ENCODE measurements around the gene USP17L12.
"Not testable (repeated sequence)": the region's sequence is repeated elsewhere in the genome, so short reads cannot be mapped to it uniquely, and the experiment has no call there.

USP17L12 gene

GRCh38 chr4:9219852-9220251 is at the start of gene USP17L12:
Gene USP17L12, plus strand, starts transcription at chr4:9220152. Its CDS starts 0 bp downstream, at chr4:9220152.
- DNase-seq, result not testable (repeated sequence)

- not testable (repeated sequence) for DNase-seq
Observed at GRCh38 chr4:9210357-9210756, 9.6 kb upstream of the USP17L12 start, which contains the start of gene USP17L10. Gene USP17L10, plus strand, starts transcription at chr4:9210657. Its CDS starts 0 bp downstream, at chr4:9210657.

- DNase-seq, result not testable (repeated sequence)
Observed at GRCh38 chr4:9214701-9215100, 5.3 kb upstream of the USP17L12 start.

GRCh38 chr4:9215105-9215504 is 4.8 kb upstream of the USP17L12 start, which contains the start of gene USP17L11:
Gene USP17L11, plus strand, starts transcription at chr4:9215405. Its CDS starts 0 bp downstream, at chr4:9215405.
- not testable (repeated sequence) for DNase-seq

GRCh38 chr4:9224596-9224995 is 4.6 kb downstream of the USP17L12 start, which contains the start of gene USP17L13:
Gene USP17L13, plus strand, starts transcription at chr4:9224896. Its CDS starts 0 bp downstream, at chr4:9224896.
- not testable (repeated sequence) for DNase-seq

GRCh38 chr4:9230249-9230648 is 10.3 kb downstream of the USP17L12 start:
- not testable (repeated sequence) for DNase-seq

- DNase-seq, result not testable (repeated sequence)
Observed at GRCh38 chr4:9234085-9234484, 14.1 kb downstream of the USP17L12 start, which contains the start of gene USP17L15. Gene USP17L15, plus strand, starts transcription at chr4:9234385. Its CDS starts 0 bp downstream, at chr4:9234385.

GRCh38 chr4:9238461-9238860 is 18.5 kb downstream of the USP17L12 start:
- DNase-seq, result not testable (repeated sequence)

GRCh38 chr4:9243579-9243978 is 23.6 kb downstream of the USP17L12 start, which contains the start of gene USP17L17:
Gene USP17L17, plus strand, starts transcription at chr4:9243879. Its CDS starts 0 bp downstream, at chr4:9243879.
- not testable (repeated sequence) for DNase-seq

GRCh38 chr4:9247953-9248680 is 28.2 kb downstream of the USP17L12 start, which contains the start of gene USP17L18:
Gene USP17L18, plus strand, starts transcription at chr4:9248630. Its CDS starts 0 bp downstream, at chr4:9248630.
- peak; percentile 0 for DNase-seq

- not testable (repeated sequence) for DNase-seq
Observed at GRCh38 chr4:9253078-9253477, 33.1 kb downstream of the USP17L12 start, which contains the start of gene USP17L19. Gene USP17L19, plus strand, starts transcription at chr4:9253378. Its CDS starts 0 bp downstream, at chr4:9253378.

GRCh38 chr4:9257824-9258223 is 37.9 kb downstream of the USP17L12 start, which contains the start of gene USP17L20:
Gene USP17L20, plus strand, starts transcription at chr4:9258124. Its CDS starts 0 bp downstream, at chr4:9258124.
- not testable (repeated sequence) for DNase-seq

GRCh38 chr4:9262572-9262971 is 42.6 kb downstream of the USP17L12 start, which contains the start of gene USP17L21:
Gene USP17L21, plus strand, starts transcription at chr4:9262872. Its CDS starts 0 bp downstream, at chr4:9262872.
- DNase-seq, result not testable (repeated sequence)

- DNase-seq, result not testable (repeated sequence)
Observed at GRCh38 chr4:9267319-9267718, 47.4 kb downstream of the USP17L12 start, which contains the start of gene USP17L22. Gene USP17L22, plus strand, starts transcription at chr4:9267619. Its CDS starts 0 bp downstream, at chr4:9267619.
